Activated CD4-positive, alpha-beta T cell treated with anti-CD3 and anti-CD28 coated beads, Interleukin-2, amount 50 U/mL, for 4 hours (primary cell): ENCODE measurements around the gene MAN1C1.

Source experiments
- DNase-seq, 2 experiments: peaks; one replicate each; pipeline ENCODE4 v3.0.0-alpha.2; 2020

The MAN1C1 gene

DNA sequence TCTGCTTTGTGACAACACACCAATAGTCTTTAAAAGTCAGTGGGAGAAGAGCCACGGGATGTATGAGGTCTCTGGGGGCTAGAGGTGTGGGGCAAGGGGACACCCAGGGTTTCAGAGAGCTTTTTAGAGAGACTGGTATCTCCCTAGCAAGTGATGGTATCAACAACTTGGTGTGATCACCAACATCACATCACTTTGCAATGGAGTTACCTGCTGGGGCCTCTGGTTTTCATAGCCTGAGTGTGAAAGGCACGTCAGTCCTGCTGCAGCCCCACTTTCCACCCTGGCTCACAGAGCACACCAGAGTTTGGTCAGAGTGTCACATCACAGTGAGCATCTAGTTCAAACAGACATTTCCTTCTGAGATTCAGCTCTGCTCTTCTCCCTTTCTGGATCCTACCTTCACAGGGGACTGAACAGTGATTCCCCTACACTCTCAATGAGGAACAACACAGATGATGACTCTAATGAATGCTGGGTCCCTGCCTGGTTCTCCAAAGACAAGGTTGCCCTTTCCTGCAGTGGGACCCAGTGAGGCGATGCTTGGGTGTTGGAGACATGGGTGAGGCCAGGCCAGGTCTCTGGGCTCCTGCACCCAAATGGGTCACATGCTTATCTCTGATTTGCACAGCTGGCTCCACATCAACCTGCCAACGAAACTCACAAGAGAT is 2.0 kb upstream of the MAN1C1 start:
- no peak for DNase-seq

GRCh38 chr1:25615172-25615541 is 1.4 kb upstream of the MAN1C1 start:
- DNase-seq: no peak

DNA sequence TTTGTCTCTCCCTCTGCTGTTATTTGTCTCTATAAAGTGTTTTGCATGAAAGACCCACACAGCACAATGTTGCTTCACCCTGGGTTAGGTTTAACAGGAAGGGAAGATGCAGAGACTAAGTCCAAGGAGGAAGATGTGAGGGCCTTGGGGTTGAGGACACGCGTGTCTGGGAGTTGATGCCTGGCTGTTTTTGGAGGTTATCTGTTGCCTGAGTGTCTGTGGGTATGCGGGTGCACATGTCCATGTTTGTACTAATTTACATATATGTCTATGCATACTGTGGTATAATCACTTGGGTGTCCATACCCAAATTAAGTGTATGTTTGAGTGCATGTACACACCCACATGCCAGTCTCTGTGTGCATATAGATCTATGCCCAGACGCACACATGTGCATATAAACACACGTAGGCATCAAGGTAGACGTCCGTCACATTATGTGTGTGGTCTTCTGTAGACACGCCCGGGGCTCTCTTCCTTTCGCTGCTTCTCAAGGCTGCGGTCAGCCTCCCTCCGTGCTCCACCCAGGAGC is 962 bp upstream of the MAN1C1 start:
- DNase-seq: no peak

- no peak for DNase-seq
Measured at GRCh38 chr1:25616987-25617624, 515 bp downstream of the MAN1C1 start.

DNA sequence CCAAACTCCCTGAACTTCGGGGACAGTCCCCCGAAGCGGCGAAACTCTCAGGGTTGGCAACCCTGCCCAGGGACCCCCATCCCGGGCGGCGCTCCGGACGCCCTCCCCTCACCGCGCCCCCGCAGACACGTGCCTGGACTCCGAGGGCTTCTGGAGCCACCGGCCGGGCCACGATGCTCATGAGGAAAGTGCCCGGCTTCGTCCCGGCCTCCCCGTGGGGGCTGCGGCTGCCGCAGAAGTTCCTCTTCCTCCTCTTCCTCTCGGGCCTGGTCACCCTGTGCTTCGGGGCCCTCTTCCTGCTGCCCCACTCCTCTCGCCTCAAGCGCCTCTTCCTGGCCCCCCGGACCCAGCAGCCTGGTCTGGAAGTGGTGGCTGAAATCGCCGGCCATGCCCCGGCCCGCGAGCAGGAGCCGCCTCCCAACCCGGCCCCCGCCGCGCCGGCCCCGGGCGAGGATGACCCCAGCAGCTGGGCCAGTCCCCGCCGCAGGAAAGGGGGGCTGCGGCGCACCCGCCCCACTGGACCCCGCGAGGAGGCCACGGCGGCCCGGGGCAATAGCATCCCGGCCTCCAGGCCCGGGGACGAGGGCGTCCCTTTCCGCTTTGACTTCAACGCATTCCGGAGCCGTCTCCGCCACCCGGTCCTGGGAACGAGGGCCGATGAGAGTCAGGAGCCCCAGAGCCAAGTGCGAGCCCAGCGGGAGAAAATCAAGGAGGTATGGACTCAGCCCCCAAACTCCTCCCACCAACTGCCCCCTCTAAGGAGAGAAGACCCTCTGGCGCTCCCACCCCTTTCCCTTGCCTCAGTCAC is 1.2 kb downstream of the MAN1C1 start:
- DNase-seq: no peak

GRCh38 chr1:25618433-25618808 is 1.8 kb downstream of the MAN1C1 start:
- DNase-seq: no peak

DNA sequence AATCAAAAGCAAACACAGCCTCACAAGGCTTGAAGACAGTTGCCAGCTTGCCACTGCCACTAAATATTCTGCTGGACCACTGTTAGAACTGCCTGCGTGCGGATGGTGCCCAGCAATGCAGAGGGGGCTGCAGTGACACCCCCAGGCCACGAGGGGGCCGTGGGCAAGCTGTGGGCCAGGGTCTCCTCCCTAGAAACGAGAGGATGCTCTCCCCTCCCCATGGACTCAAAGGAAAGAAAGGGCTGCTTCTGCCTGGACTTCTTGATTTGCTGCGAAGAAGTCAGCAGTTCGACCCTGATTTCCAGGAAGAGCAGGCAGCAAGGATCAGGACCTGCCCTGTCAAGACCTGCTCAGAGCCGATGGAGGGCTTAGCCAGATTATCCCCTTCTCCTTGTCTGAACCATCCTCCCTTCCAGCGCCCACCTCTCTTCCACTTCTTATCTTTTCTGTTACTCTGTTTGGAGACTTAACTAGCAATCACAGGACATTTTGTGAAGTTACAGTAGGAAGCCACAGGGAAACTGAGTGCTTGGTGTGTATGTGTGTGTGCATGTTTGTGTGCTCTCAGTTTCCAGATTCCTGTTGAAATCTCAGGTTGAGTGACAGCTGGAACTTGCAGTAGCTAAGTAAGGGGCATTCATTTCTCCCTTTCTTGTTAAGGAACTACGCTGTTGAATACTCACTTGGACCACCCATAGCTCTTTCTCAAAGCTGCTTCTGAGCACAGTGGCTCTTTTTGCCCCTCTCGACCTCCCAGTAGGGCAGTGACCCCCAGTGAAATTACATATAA is 2.7 kb downstream of the MAN1C1 start:
- peak; percentile 44 to 46 for DNase-seq

GRCh38 chr1:25620211-25620610 is 3.6 kb downstream of the MAN1C1 start:
- DNase-seq: no peak

- DNase-seq: no peak
Measured at GRCh38 chr1:25620701-25621350, 4.2 kb downstream of the MAN1C1 start.

GRCh38 chr1:25621876-25622275 is 5.3 kb downstream of the MAN1C1 start:
- no peak for DNase-seq

GRCh38 chr1:25622531-25622930 is 5.9 kb downstream of the MAN1C1 start:
- DNase-seq: peak in 1 of 2 experiments; percentile 37

- no peak for DNase-seq
Measured at GRCh38 chr1:25623007-25623406, 6.4 kb downstream of the MAN1C1 start.

DNA sequence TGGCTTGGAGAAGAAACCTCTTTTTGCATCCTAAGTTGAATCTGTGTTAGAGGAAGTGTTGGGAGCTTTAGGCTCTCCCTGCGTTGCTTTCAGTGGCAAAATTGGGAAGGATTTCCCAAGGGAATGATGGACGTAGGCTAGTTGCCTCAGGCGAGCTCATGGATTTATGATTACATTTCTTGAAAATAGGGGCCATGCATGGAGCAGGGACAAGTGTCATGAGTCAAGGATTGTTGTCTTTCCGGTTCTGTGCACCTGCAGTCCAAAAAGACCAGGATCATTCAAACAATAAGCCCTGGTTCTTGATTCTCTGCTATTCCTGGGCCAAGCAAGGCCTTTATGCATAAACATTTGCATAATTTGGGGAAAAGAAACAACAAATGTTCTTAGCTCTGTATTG is 7.1 kb downstream of the MAN1C1 start:
- no peak for DNase-seq

DNA sequence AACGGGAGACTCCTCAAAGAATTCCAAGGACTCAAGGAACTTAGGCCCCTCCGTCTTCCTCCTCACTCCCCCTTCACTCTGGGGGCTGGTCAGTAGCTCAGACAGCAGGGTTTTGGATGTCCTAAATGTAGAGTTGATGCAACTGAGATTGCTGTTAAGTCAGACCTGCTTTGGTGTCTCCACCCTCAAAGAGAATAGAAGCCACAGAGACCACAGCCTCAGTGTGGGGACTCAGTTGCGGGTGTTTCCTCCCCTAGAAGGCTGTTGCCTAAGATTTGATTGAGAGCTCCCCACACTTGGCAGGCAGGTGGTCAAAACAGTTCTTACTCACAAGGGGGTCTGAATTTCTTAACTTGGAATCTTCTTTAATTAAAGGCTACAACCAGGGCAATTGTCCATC is 7.6 kb downstream of the MAN1C1 start:
- no peak for DNase-seq

DNA sequence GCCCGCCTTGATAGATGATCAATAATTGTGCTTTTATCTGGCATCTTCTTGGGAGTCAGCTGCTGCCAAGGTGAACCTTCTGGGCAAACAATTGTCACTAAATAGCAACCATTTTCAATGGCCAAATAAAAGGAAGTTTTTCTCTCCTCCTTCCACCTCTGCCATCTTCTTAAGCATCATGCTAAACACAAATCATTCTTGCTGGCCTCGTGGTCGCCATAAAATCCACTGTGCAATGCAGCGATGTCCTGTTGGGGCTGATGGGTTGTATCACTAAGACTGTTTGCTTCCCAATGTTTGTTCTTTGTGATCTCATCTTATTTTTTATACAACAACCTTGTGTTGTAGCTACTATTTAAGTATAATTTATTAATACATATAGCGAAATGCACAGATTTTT is 8.0 kb downstream of the MAN1C1 start:
- DNase-seq: no peak

GRCh38 chr1:25626018-25626417 is 9.4 kb downstream of the MAN1C1 start:
- DNase-seq: no peak

DNA sequence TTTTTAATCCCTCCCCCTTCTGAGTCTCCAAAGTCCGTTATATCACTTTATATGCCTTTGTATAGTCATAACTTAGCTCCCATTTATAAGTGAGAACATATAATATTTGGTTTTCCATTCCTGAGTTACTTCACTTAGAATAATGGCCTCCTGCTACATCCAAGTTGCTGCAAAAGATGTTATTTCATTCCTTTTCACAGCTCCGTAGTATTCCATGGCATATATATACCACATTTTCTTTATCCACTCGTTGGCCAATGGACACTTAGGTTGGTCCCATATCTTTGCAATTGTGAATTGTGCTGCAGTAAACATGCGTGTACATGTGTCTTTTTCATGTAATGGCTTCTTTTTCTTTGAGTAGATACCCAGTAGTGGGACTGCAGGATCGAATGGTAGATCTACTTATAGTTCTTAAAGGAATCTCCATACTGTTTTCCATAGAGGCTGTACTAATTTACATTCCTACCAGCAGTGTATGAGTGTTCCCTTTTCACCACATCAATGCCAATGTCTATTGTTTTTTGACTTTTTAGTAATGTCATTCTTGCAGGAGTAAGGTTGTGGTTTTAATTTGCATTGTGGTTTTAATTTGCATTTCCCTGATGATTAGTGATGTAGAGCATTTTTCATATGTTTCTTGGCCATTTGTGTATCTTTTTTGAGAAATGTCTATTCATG is 12.3 kb downstream of the MAN1C1 start:
- DNase-seq: no peak

GRCh38 chr1:25629836-25630235 is 13.2 kb downstream of the MAN1C1 start:
- DNase-seq: no peak

- no peak for DNase-seq
Measured at GRCh38 chr1:25631750-25632485, 15.3 kb downstream of the MAN1C1 start.

DNA sequence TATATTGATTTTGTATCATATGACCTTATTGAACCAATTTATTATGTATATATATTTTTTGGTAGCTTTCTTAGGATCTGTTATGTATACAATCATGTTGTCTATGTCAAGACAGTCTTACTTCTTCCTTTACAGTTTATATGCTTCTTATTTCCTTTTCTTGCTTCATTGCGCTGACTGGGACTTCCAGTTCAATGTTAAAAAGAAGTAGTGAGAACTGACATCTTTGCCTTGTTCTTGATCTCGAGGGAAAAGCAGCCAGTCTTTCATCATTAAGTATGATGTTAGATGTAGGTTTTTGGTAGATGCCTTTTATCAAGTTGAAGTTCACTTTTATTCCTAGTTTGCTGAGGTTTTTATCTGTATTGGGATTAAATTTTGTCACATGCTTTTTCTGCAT is 17.5 kb downstream of the MAN1C1 start:
- DNase-seq: no peak

DNA sequence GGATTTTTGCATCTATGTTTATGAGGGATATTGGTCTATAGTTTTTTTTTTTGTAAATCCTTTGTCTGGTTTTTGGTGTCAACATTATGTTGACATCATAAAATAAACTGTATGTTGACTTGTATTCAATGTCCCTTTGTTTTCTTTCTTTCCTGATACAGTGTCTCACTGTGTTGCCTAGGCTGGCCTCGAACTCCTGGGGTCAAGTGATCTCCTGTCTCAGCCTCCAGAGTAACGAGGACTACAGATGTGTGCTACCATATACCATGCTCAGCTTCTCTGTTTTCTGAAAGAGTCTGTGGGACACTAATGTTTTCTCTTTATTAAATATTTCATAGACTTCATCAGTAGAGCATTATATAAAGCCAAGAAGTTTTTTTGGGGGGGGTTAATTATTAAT is 18.3 kb downstream of the MAN1C1 start:
- no peak for DNase-seq
